ENCODE results near the gene ATXN1.
"Not testable (repeated sequence)": the region's sequence is repeated elsewhere in the genome, so short reads cannot be mapped to it uniquely, and the experiment has no call there.

Gene ATXN1

GRCh38 chr6:16633961-16634360 lies 127.3 kb downstream of the ATXN1 start:
- H3K4me3 ChIP-seq (ENCODE audit: low read depth, low read length): no peak overlapping the region
- no peak for TF ChIP-seq CTCF (IDR thresholded peaks at IDR 0.05; ENCODE audit: low read depth, low read length, missing control alignments)
- H3K27ac ChIP-seq: no peak overlapping the region
- in situ Hi-C loops (cut with HindIII; ENCODE audit: low pct_ligation_motif_present, low sequenced_read_pairs): no loop called here
- no peak for DNase-seq
- H3K27me3 ChIP-seq (replicated peaks): no peaks in the 10 kb centered on the region
- H3K36me3 ChIP-seq (replicated peaks): no peaks in the 10 kb centered on the region

- no peaks in the 10 kb centered on the region for H3K27me3 ChIP-seq (replicated peaks)
- no peak for TF ChIP-seq CTCF (IDR thresholded peaks at IDR 0.05; ENCODE audit: low read depth, low read length, missing control alignments)
- DNase-seq: no peak
- no peak overlapping the region for H3K4me3 ChIP-seq (ENCODE audit: low read depth, low read length)
- in situ Hi-C loops (cut with HindIII; ENCODE audit: low pct_ligation_motif_present, low sequenced_read_pairs): no loop called here
- H3K36me3 ChIP-seq (replicated peaks): no peaks in the 10 kb centered on the region
- H3K27ac ChIP-seq: no peak overlapping the region
These were observed 127.8 kb downstream of the ATXN1 start for GRCh38 chr6:16633465-16633864.

- in situ Hi-C loops (cut with HindIII; ENCODE audit: low pct_ligation_motif_present, low sequenced_read_pairs): no loop called here
- no peaks in the 10 kb centered on the region for H3K36me3 ChIP-seq (replicated peaks)
- H3K27me3 ChIP-seq (replicated peaks): no peaks in the 10 kb centered on the region
- no peak for TF ChIP-seq CTCF (IDR thresholded peaks at IDR 0.05; ENCODE audit: low read depth, low read length, missing control alignments)
- no peak overlapping the region for H3K27ac ChIP-seq
- no peak overlapping the region for H3K4me3 ChIP-seq (ENCODE audit: low read depth, low read length)
- no peak for DNase-seq
These were observed 129.2 kb downstream of the ATXN1 start for GRCh38 chr6:16632101-16632500.

- Histone ChIP-seq H3K4me3 (ENCODE audit: low read depth, low read length) (no peak overlapping the region), H3K27ac (no peak overlapping the region), H3K36me3 (replicated peaks) (no peaks in the 10 kb centered on the region), H3K27me3 (replicated peaks) (no peaks in the 10 kb centered on the region)
- DNase-seq: no peak
- no peak for TF ChIP-seq CTCF (IDR thresholded peaks at IDR 0.05; ENCODE audit: low read depth, low read length, missing control alignments)
- in situ Hi-C loops (cut with HindIII; ENCODE audit: low pct_ligation_motif_present, low sequenced_read_pairs): no loop called here
These were observed 131.1 kb downstream of the ATXN1 start for GRCh38 chr6:16630026-16630643.

GRCh38 chr6:16628580-16628979 lies 132.7 kb downstream of the ATXN1 start:
- in situ Hi-C loops (cut with HindIII; ENCODE audit: low pct_ligation_motif_present, low sequenced_read_pairs); H3K27me3 ChIP-seq (replicated peaks); H3K27ac ChIP-seq; DNase-seq; H3K4me3 ChIP-seq (ENCODE audit: low read depth, low read length); H3K36me3 ChIP-seq (replicated peaks): not testable (repeated sequence)

- in situ Hi-C loops (cut with HindIII; ENCODE audit: low pct_ligation_motif_present, low sequenced_read_pairs): no loop called here
- no peak for TF ChIP-seq CTCF (IDR thresholded peaks at IDR 0.05; ENCODE audit: low read depth, low read length, missing control alignments)
- DNase-seq: no peak
- no peak overlapping the region for H3K4me3 ChIP-seq (ENCODE audit: low read depth, low read length)
- no peak overlapping the region for H3K27ac ChIP-seq
- H3K36me3 ChIP-seq (replicated peaks): no peaks in the 10 kb centered on the region
- H3K27me3 ChIP-seq (replicated peaks): no peaks in the 10 kb centered on the region
These were observed 134.6 kb downstream of the ATXN1 start for GRCh38 chr6:16626650-16627049.

Data from brain microvascular endothelial cell (primary cell).